Esophagus squamous epithelium (tissue), 5 donors: ENCODE measurements around the gene ADK. TPM values are rescaled to one million over a fixed set of nuclear protein-coding genes. Genes with fewer than 3 reads are reported as not detected.
"Not testable (repeated sequence)": the region's sequence is repeated elsewhere in the genome, so short reads cannot be mapped to it uniquely, and the experiment has no call there.

Experiments
- DNase-seq: peaks from one replicate; lab custom pipeline; 2025; lab: John Stamatoyannopoulos, UW
- H3K27ac ChIP-seq, 4 donors: fragments of 200-600 bp; sonication (generic); one replicate each; pipeline ENCODE4 v1.5.1; 2016 to 2019; ENCODE audit warnings: mild to moderate bottlenecking in 1 of 4
- H3K27me3 ChIP-seq, 4 donors: fragments of 200-600 bp; sonication (generic); 1 replicate in 3 of 4; 2 replicates in 1 of 4; pipeline versions ENCODE4 v1.5.1 to v1.6.0; 2017 to 2021; ENCODE audit warnings: antibody characterized with exemption in 1 of 4
- H3K36me3 ChIP-seq, 3 donors: fragments of 200-600 bp; sonication (generic); one replicate each; pipeline ENCODE4 v1.5.1; 2016 to 2019
- H3K4me1 ChIP-seq, 3 donors: fragments of 200-600 bp; sonication (generic); one replicate each; pipeline ENCODE4 v1.5.1; 2017 to 2019
- H3K4me3 ChIP-seq, 4 donors: fragments of 200-600 bp; sonication (generic); 1 replicate in 3 of 4; 2 replicates in 1 of 4; pipeline ENCODE4 v1.5.1; 2016 to 2019; ENCODE audit warnings: mild to moderate bottlenecking in 2 of 4, moderate library complexity in 1 of 4
- H3K9me3 ChIP-seq, 3 donors: fragments of 200-600 bp; sonication (generic); one replicate each; pipeline ENCODE4 v1.5.1; 2016 to 2019
- CTCF ChIP-seq, 6 experiments: fragments of 450-650 bp in 4 of 6; fragments of 200-600 bp in 2 of 6; sonication (generic) in 2 of 6; IDR thresholded peaks; one replicate each; pipeline ENCODE4 v1.5.1; 2016 to 2019; ENCODE audit warnings: antibody characterized with exemption in 6 of 6, mild to moderate bottlenecking in 4 of 6, moderate library complexity in 4 of 6
- POLR2A ChIP-seq, 4 donors: fragments of 450-650 bp; IDR thresholded peaks; one replicate each; pipeline ENCODE4 v1.6.1; 2017; ENCODE audit warnings: antibody characterized with exemption in 4 of 4, mild to moderate bottlenecking in 4 of 4, moderate library complexity in 3 of 4
- WGBS, 2 donors: methylation state at CpG; one replicate each; pipeline ENCODE4 v1.1.5; 2018; 5-methylcytosine and 5-hydroxymethylcytosine counted together
- intact Hi-C: fragments of 100-400 bp; cut with DNase I; formaldehyde crosslinking; loops from one replicate; pipeline ENCODE4 v1.15.0; 2022
- total RNA-seq, 4 donors: library from RNA; depleted of rRNA; stranded (reverse); fragments of >200 nt; gene quantifications; one replicate each; pipeline ENCODE4 v1.1.0, GENCODE V29; 2016
- donor health status: DM: yes; HTN: yes; CAD: no.

Gene ADK
- total RNA-seq, 4 donors from 2014 or later: 43.3 to 78.4 (median 68.4) TPM

GRCh38 chr10:74453169-74453568, 302.1 kb downstream of the ADK start:
- Histone ChIP-seq H3K36me3 (peaks cover 0 to 14% (median 0%) of the 10 kb centered on the region in 3 donors), H3K9me3 (no peaks in the 10 kb centered on the region), H3K27ac (no peak overlapping the region), H3K4me3 (no peak overlapping the region), H3K27me3 (no peaks in the 10 kb centered on the region), H3K4me1 (no peaks in the 10 kb centered on the region)
- no peak for DNase-seq
- no peak for TF ChIP-seq POLR2A (IDR thresholded peaks at IDR 0.05)
- no peak for TF ChIP-seq CTCF (IDR thresholded peaks at IDR 0.05)
- 98 to 100% methylated on average over 1 of the region's 1 CpG for WGBS, 2 donors
- intact Hi-C loops: no loop called here

GRCh38 chr10:74457478-74457877, 306.5 kb downstream of the ADK start:
- intact Hi-C loops, H3K4me3 ChIP-seq, H3K9me3 ChIP-seq, H3K27me3 ChIP-seq, H3K27ac ChIP-seq, DNase-seq, H3K4me1 ChIP-seq: not testable (repeated sequence)
- 94 to 100% methylated on average over 1 of the region's 1 CpG for WGBS, 2 donors
- peaks cover 0 to 14% (median 0%) of the 10 kb centered on the region in 3 donors for H3K36me3 ChIP-seq

GRCh38 chr10:74460812-74461211, 309.8 kb downstream of the ADK start:
- H3K9me3 ChIP-seq: no peaks in the 10 kb centered on the region
- intact Hi-C loops: no loop called here
- no peak for TF ChIP-seq CTCF (IDR thresholded peaks at IDR 0.05)
- TF ChIP-seq POLR2A (IDR thresholded peaks at IDR 0.05): no peak
- 52 to 69% methylated on average over 1 of the region's 1 CpG for WGBS, 2 donors
- no peak overlapping the region for H3K27ac ChIP-seq
- peaks cover 0 to 4% (median 0%) of the 10 kb centered on the region in 3 donors for H3K36me3 ChIP-seq
- DNase-seq: no peak
- no peak overlapping the region for H3K4me3 ChIP-seq
- H3K4me1 ChIP-seq: no peaks in the 10 kb centered on the region
- no peaks in the 10 kb centered on the region for H3K27me3 ChIP-seq

GRCh38 chr10:74474022-74474713, 323.1 kb downstream of the ADK start:
- Histone ChIP-seq H3K27me3 (no peaks in the 10 kb centered on the region), H3K4me3 (no peak overlapping the region), H3K9me3 (no peaks in the 10 kb centered on the region), H3K4me1 (no peaks in the 10 kb centered on the region), H3K36me3 (peaks cover 0 to 5% (median 0%) of the 10 kb centered on the region in 3 donors), H3K27ac (no peak overlapping the region)
- 75 to 91% methylated on average over 7 of the region's 7 CpGs for WGBS, 2 donors
- intact Hi-C loops: no loop called here
- no peak for DNase-seq
- no peak for TF ChIP-seq POLR2A (IDR thresholded peaks at IDR 0.05)
- TF ChIP-seq CTCF (IDR thresholded peaks at IDR 0.05): no peak

- intact Hi-C loops, H3K9me3 ChIP-seq, H3K36me3 ChIP-seq, H3K27ac ChIP-seq, H3K27me3 ChIP-seq, H3K4me1 ChIP-seq, H3K4me3 ChIP-seq, DNase-seq: not testable (repeated sequence)
- WGBS, 2 donors: 86 to 90% methylated on average over 9 to 10 of the region's 10 CpGs
These were observed 325.2 kb downstream of the ADK start for GRCh38 chr10:74476162-74476706.

- WGBS, 2 donors: 88 to 96% methylated on average over 1 of the region's 1 CpG
- DNase-seq: no peak
- H3K9me3 ChIP-seq: no peaks in the 10 kb centered on the region
- no peak overlapping the region for H3K4me3 ChIP-seq
- no peak overlapping the region for H3K27ac ChIP-seq
- no peaks in the 10 kb centered on the region for H3K27me3 ChIP-seq
- H3K4me1 ChIP-seq: no peaks in the 10 kb centered on the region
- no peak for TF ChIP-seq CTCF (IDR thresholded peaks at IDR 0.05)
- no peak for TF ChIP-seq POLR2A (IDR thresholded peaks at IDR 0.05)
- H3K36me3 ChIP-seq: peaks cover 0 to 21% (median 0%) of the 10 kb centered on the region in 3 donors
- intact Hi-C loops: no loop called here
These were observed 329.8 kb downstream of the ADK start for GRCh38 chr10:74480778-74481177.
